Fibroblast of lung (primary cell): ENCODE results near the gene GSG1L2.

Source experiments
- CTCF ChIP-seq, 2 donors: IDR thresholded peaks in 1 of 2; conservative IDR thresholded peaks in 1 of 2; 1 replicate in 1 of 2; 2 replicates in 1 of 2; pipeline ENCODE4 v1.5.1; 2011 to 2012; ENCODE audit warnings: low read length in 2 of 2, control low read depth in 1 of 2, inconsistent platforms in 1 of 2, low read depth in 1 of 2, mild to moderate bottlenecking in 1 of 2
- EZH2 ChIP-seq: IDR thresholded peaks from 2 replicates; pipeline ENCODE4 v1.5.1; 2012; ENCODE audit warnings: low read length, control low read depth, mild to moderate bottlenecking; ENCODE audit errors: missing control alignments

GRCh38 chr17:9780552-9780951 lies 41.3 kb downstream of the GSG1L2 start:
- no peak for TF ChIP-seq CTCF (conservative IDR thresholded peaks at IDR 0.05 in 1 of 2, IDR thresholded peaks at IDR 0.05 in 1 of 2; ENCODE audit: low read depth in 1 of 2, low read length in 2 of 2)
- no peak for TF ChIP-seq EZH2
